H9 (cell line): ENCODE data around the gene SLC12A4. TPM values are rescaled to one million over a fixed set of nuclear protein-coding genes. Genes with fewer than 3 reads are reported as not detected.

Experiments used
- DNase-seq: peaks from one replicate; pipeline ENCODE4 v3.0.0-alpha.2; 2017
- H2AFZ ChIP-seq: one replicate; pipeline ENCODE4 v1.6.1; 2013; ENCODE audit warnings: mild to moderate bottlenecking, low read length, control low read depth, moderate library complexity
- H2AK5ac ChIP-seq: 2 replicates; pipeline ENCODE4 v1.6.1; 2013; ENCODE audit warnings: low read length, control low read depth, mixed read lengths; ENCODE audit not compliant: insufficient read length
- H2BK120ac ChIP-seq: one replicate; pipeline ENCODE4 v1.6.1; 2013; ENCODE audit warnings: low read depth, mild to moderate bottlenecking, low read length, control low read depth, inconsistent platforms; ENCODE audit not compliant: poor library complexity, severe bottlenecking
- H2BK12ac ChIP-seq: 2 replicates; pipeline ENCODE4 v1.6.1; 2013; ENCODE audit warnings: low read length, control low read depth, mixed read lengths, low read depth; ENCODE audit not compliant: insufficient read length
- H2BK15ac ChIP-seq: 2 replicates; pipeline ENCODE4 v1.6.1; 2013; ENCODE audit warnings: low read depth, low read length, control low read depth
- H2BK20ac ChIP-seq: one replicate; pipeline ENCODE4 v1.6.1; 2013; ENCODE audit warnings: low read depth, mild to moderate bottlenecking, low read length, control low read depth, inconsistent platforms; ENCODE audit not compliant: poor library complexity, severe bottlenecking
- H2BK5ac ChIP-seq: 2 replicates; pipeline ENCODE4 v1.6.1; 2013; ENCODE audit warnings: low read length, control low read depth, mixed read lengths; ENCODE audit not compliant: insufficient read length
- H3K14ac ChIP-seq: 2 replicates; pipeline ENCODE4 v1.6.1; 2013; ENCODE audit warnings: low read length, control low read depth; ENCODE audit not compliant: insufficient read depth
- H3K18ac ChIP-seq: 2 replicates; pipeline ENCODE4 v1.6.1; 2013; ENCODE audit warnings: low read depth, mild to moderate bottlenecking, mixed read lengths, low read length, control low read depth; ENCODE audit not compliant: insufficient read length
- H3K23ac ChIP-seq: 2 replicates; pipeline ENCODE4 v1.6.1; 2013; ENCODE audit warnings: low read length, control low read depth, mixed read lengths, low read depth; ENCODE audit not compliant: insufficient read length
- H3K23me2 ChIP-seq: 2 replicates; pipeline ENCODE4 v1.6.1; 2013; ENCODE audit warnings: low read depth, mild to moderate bottlenecking, mixed read lengths, low read length, control low read depth; ENCODE audit not compliant: insufficient read length, poor library complexity, severe bottlenecking
- H3K27ac ChIP-seq: 2 replicates; pipeline ENCODE4 v1.5.1; 2013; ENCODE audit warnings: low read length, control low read depth, mixed read lengths, low read depth; ENCODE audit not compliant: insufficient read length
- H3K27me3 ChIP-seq: 2 replicates; pipeline ENCODE4 v1.6.1; 2013; ENCODE audit warnings: low read length, control low read depth, inconsistent platforms; ENCODE audit not compliant: insufficient read depth
- H3K4ac ChIP-seq: 2 replicates; pipeline ENCODE4 v1.6.1; 2013; ENCODE audit warnings: low read depth, mild to moderate bottlenecking, control low read depth, inconsistent platforms, low read length, moderate library complexity
- H3K4me1 ChIP-seq: 2 replicates; pipeline ENCODE4 v1.6.1; 2013; ENCODE audit warnings: low read length, control low read depth, inconsistent platforms; ENCODE audit not compliant: insufficient read depth
- H3K4me2 ChIP-seq: 2 replicates; pipeline ENCODE4 v1.6.1; 2013; ENCODE audit warnings: low read length, control low read depth, mixed read lengths; ENCODE audit not compliant: insufficient read length, insufficient read depth
- H3K56ac ChIP-seq: 2 replicates; pipeline ENCODE4 v1.6.1; 2013; ENCODE audit warnings: low read depth, mild to moderate bottlenecking, mixed read lengths, low read length, control low read depth; ENCODE audit not compliant: insufficient read length
- H3K79me1 ChIP-seq: 2 replicates; pipeline ENCODE4 v1.6.1; 2013; ENCODE audit warnings: low read depth, mild to moderate bottlenecking, moderate library complexity, low read length, control low read depth, inconsistent platforms; ENCODE audit not compliant: insufficient read depth, poor library complexity, severe bottlenecking
- H3K79me2 ChIP-seq: 2 replicates; pipeline ENCODE4 v1.6.1; 2013; ENCODE audit warnings: low read length, control low read depth, inconsistent platforms; ENCODE audit not compliant: insufficient read depth
- H3K9ac ChIP-seq: 2 replicates; pipeline ENCODE4 v1.6.1; 2013; ENCODE audit warnings: low read length, control low read depth, mixed read lengths; ENCODE audit not compliant: insufficient read length; ENCODE audit errors: extremely low read depth
- H3K9me3 ChIP-seq: one replicate; pipeline ENCODE4 v1.6.1; 2013; ENCODE audit warnings: low read depth, low read length, inconsistent platforms; ENCODE audit not compliant: control insufficient read depth
- H3T11ph ChIP-seq: one replicate; pipeline ENCODE4 v1.6.1; 2013; ENCODE audit warnings: mild to moderate bottlenecking, low read length, control low read depth, inconsistent platforms
- H4K20me1 ChIP-seq: one replicate; pipeline ENCODE4 v1.6.1; 2013; ENCODE audit not compliant: control insufficient read depth, insufficient read length, insufficient read depth
- H4K5ac ChIP-seq: 2 replicates; pipeline ENCODE4 v1.6.1; 2013; ENCODE audit warnings: low read depth, mild to moderate bottlenecking, mixed read lengths, low read length, control low read depth; ENCODE audit not compliant: insufficient read length
- H4K8ac ChIP-seq: replicated peaks from 2 replicates; pipeline ENCODE4 v1.6.1; 2013; ENCODE audit warnings: low read length, control low read depth, mixed read lengths, low read depth; ENCODE audit not compliant: insufficient read length
- H4K91ac ChIP-seq: 2 replicates; pipeline ENCODE4 v1.6.1; 2013; ENCODE audit warnings: low read depth, mild to moderate bottlenecking, moderate library complexity, mixed read lengths, low read length, control low read depth; ENCODE audit not compliant: insufficient read length
- H3K27ac Mint-ChIP-seq, 3 experiments: 2 replicates in 2 of 3; 3 replicates in 1 of 3; pipeline ENCODE4 v1.8.0; 2020 to 2021; ENCODE audit warnings: mixed read lengths in 3 of 3, mild to moderate bottlenecking in 1 of 3, moderate library complexity in 1 of 3
- H3K27me3 Mint-ChIP-seq: 2 replicates; pipeline ENCODE4 v1.8.0; 2021; ENCODE audit warnings: low read depth, mild to moderate bottlenecking, moderate library complexity, mixed read lengths
- H3K36me3 Mint-ChIP-seq, 3 experiments: 2 replicates in 2 of 3; 3 replicates in 1 of 3; pipeline ENCODE4 v1.8.0; 2020 to 2021; ENCODE audit warnings: low read depth in 3 of 3, mixed read lengths in 3 of 3; ENCODE audit not compliant: insufficient read depth in 1 of 3
- H3K4me1 Mint-ChIP-seq, 2 experiments: 2 replicates each; pipeline ENCODE4 v1.8.0; 2020; ENCODE audit warnings: mixed read lengths in 2 of 2
- H3K4me3 Mint-ChIP-seq, 2 experiments: 2 replicates in 1 of 2; 3 replicates in 1 of 2; pipeline ENCODE4 v1.8.0; 2020 to 2021; ENCODE audit warnings: mild to moderate bottlenecking in 2 of 2, mixed read lengths in 2 of 2, moderate library complexity in 1 of 2
- H3K9me3 Mint-ChIP-seq, 2 experiments: 2 replicates in 1 of 2; 3 replicates in 1 of 2; pipeline ENCODE4 v1.8.0; 2020; ENCODE audit warnings: mild to moderate bottlenecking in 2 of 2, mixed read lengths in 2 of 2, moderate library complexity in 1 of 2
- CTCF ChIP-seq: fragments of 200-600 bp; sonication (generic); conservative IDR thresholded peaks from 3 replicates; pipeline ENCODE4 v1.8.0; 2021; ENCODE audit warnings: antibody characterized with exemption, mild to moderate bottlenecking
- WGBS: extraction: QIAGEN DNeasy Blood & Tissue Kit; methylation state at CpG from one replicate; pipeline ENCODE4 v1.1.7; 2013; ENCODE audit warnings: missing lambda C conversion rate, low lambda C conversion rate, mixed read lengths; ENCODE audit not compliant: insufficient read length; ENCODE audit errors: extremely low coverage; 5-methylcytosine and 5-hydroxymethylcytosine counted together
- total RNA-seq: library from RNA; stranded (reverse); gene quantifications from 2 replicates; pipeline ENCODE4 v1.2.1, GENCODE V29; 2021

SLC12A4 gene
- total RNA-seq, 1 experiment from 2014 or later = 46.7 TPM

- Mint-ChIP-seq H3K4me1 (0 out of 4 replicates have a peak, but pooled peaks cover 0 to 2% of the 10 kb centered on the region in 2 experiments), H3K27me3 (peaks cover 30% of the 10 kb centered on the region), H3K27ac (no peak overlapping the region), H3K36me3 (no peaks in the 10 kb centered on the region; a peak in 1 of 7 replicates), H3K9me3 (no peaks in the 10 kb centered on the region), H3K4me3 (no peak overlapping the region)
- no peaks in the 10 kb centered on the region for H3K4me1 ChIP-seq
- H3K14ac ChIP-seq = no peak overlapping the region
- no peak overlapping the region for H2BK5ac ChIP-seq
- H3K79me1 ChIP-seq = no peaks in the 10 kb centered on the region
- no peak overlapping the region for H2BK15ac ChIP-seq
- H3K79me2 ChIP-seq = no peaks in the 10 kb centered on the region
- no peak overlapping the region for H2BK12ac ChIP-seq
- no peak overlapping the region for H3K4me2 ChIP-seq
- no peak for DNase-seq
- no peak overlapping the region for H4K5ac ChIP-seq
- H4K8ac ChIP-seq = no peak overlapping the region
- no peaks in the 10 kb centered on the region for H4K20me1 ChIP-seq
- H3K18ac ChIP-seq = no peak overlapping the region
- H3K9me3 ChIP-seq = no peaks in the 10 kb centered on the region
- WGBS = no CpG with 5 or more reads among the region's 6 CpGs
- no peak overlapping the region for H2AK5ac ChIP-seq
- no peak for TF ChIP-seq CTCF
- H2BK20ac ChIP-seq = no peak overlapping the region
- H2AFZ ChIP-seq = no peak overlapping the region
- no peak overlapping the region for H3K4ac ChIP-seq
- no peaks in the 10 kb centered on the region for H3K23me2 ChIP-seq
- H3K9ac ChIP-seq = no peak overlapping the region
- no peak overlapping the region for H3K23ac ChIP-seq
- no peak overlapping the region for H2BK120ac ChIP-seq
- no peaks in the 10 kb centered on the region for H3K27me3 ChIP-seq
- no peak overlapping the region for H3T11ph ChIP-seq
- no peak overlapping the region for H4K91ac ChIP-seq
- no peak overlapping the region for H3K56ac ChIP-seq
- H3K27ac ChIP-seq = no peak overlapping the region
These were observed 21.6 kb upstream of the SLC12A4 start for GRCh38 chr16:67990018-67990386.
